B cell (primary cell): ENCODE data around the gene ASPN.

Experiments used
- CTCF ChIP-seq: fragments of 200-600 bp; IDR thresholded peaks from one replicate; pipeline ENCODE4 v1.8.0; 2022; ENCODE audit warnings: antibody characterized with exemption, mild to moderate bottlenecking
- EZH2 ChIP-seq: IDR thresholded peaks from 2 replicates; pipeline ENCODE4 v1.6.1; 2012; ENCODE audit warnings: borderline replicate concordance, low read depth, mild to moderate bottlenecking, moderate library complexity, low read length; ENCODE audit not compliant: insufficient read depth, poor library complexity, severe bottlenecking

- TF ChIP-seq CTCF (no peak), EZH2 (no peak)
Observed at GRCh38 chr9:92525306-92525705, 43.0 kb upstream of the ASPN start.
